Measurements from ENCODE around the gene BEST4.

Gene BEST4

DNA sequence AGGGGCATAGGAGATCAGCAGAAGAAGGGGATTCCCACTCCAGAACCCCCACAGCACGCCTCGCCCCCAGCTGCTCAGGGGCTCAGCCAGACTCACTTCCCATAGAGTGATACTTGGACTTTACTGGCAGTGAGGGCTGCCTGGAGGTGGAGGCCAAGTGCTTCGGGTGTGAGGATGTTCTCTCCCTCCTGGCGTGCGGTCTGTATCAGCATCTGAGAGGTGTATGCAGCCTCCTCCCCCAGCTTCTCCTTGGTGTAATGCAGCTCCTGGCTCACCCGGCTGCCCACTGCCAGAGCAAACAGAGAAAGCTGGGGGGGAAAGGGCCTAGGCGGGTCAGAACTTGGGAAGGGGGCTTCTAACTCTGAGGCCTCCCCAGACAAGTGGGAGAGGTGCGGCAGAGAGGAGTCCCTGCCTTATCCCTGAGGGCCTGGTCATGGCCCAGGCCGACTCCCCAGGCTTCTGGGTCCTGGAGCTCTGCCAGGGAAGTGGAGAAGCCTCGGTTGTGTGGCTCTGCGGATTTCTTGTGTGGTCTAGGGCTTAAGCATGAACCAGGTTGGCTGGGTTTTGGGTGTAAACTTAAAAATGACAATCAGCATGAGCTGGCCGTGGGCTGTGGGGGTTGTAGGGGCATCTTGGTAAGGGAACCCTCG is 44.2 kb upstream of the BEST4 start:
- TF ChIP-seq CTCF (IDR thresholded peaks at IDR 0.05; ENCODE audit: insufficient read depth, low read length) (no peak), SPI1 (IDR thresholded peaks at IDR 0.05; ENCODE audit: borderline replicate concordance, low read depth) (no peak), GABPA (IDR thresholded peaks at IDR 0.05; ENCODE audit: low read depth) (no peak), REST (IDR thresholded peaks at IDR 0.05; ENCODE audit: insufficient replicate concordance, low read depth) (no peak), POLR2AphosphoS5 (IDR thresholded peaks at IDR 0.05; ENCODE audit: low read depth) (no peak)
- Histone ChIP-seq H3K27me3 (ENCODE audit: insufficient read depth, poor library complexity, severe bottlenecking) (no peaks in the 10 kb centered on the region), H3K4me3 (replicated peaks; ENCODE audit: insufficient read depth, low read length) (no peak overlapping the region), H3K27ac (replicated peaks) (no peak overlapping the region)
- no peak for DNase-seq (ENCODE audit: low read depth in 1 of 2, low spot score in 1 of 2)

- peak overlapping the region; percentile 76 for H3K27ac ChIP-seq (replicated peaks)
- H3K27me3 ChIP-seq (ENCODE audit: insufficient read depth, poor library complexity, severe bottlenecking) = no peaks in the 10 kb centered on the region
- no peak for TF ChIP-seq GABPA (IDR thresholded peaks at IDR 0.05; ENCODE audit: low read depth)
- DNase-seq (ENCODE audit: low read depth in 1 of 2, low spot score in 1 of 2) = no peak
- no peak overlapping the region for H3K4me3 ChIP-seq (replicated peaks; ENCODE audit: insufficient read depth, low read length)
These were observed 43.5 kb upstream of the BEST4 start for GRCh38 chr1:44831516-44831915.

DNA sequence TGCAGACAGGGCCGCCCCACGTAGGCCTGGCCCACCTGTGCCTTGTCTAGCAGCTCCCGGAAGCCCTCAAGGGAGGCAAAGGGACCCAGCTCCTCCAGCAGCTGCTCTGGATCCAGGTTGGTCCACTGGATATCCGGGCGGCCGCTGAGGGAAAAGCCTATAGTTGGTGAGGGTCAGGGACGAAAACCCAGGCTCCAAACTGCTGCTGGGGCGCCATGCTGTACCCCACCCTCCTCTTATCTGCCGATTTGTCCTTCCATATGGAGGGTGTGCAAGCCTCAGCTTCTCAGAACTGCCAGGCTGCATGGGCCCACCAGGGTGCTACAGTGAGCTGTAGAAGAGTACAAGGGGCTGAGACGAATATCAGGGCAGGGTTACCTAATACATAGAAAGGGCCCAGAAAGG is 42.9 kb upstream of the BEST4 start:
- Histone ChIP-seq H3K27me3 (ENCODE audit: insufficient read depth, poor library complexity, severe bottlenecking) (no peaks in the 10 kb centered on the region), H3K27ac (replicated peaks) (peak overlapping the region; percentile 76), H3K4me3 (replicated peaks; ENCODE audit: insufficient read depth, low read length) (no peak overlapping the region)
- TF ChIP-seq SPI1 (IDR thresholded peaks at IDR 0.05; ENCODE audit: borderline replicate concordance, low read depth) (no peak), POLR2AphosphoS5 (IDR thresholded peaks at IDR 0.05; ENCODE audit: low read depth) (no peak), REST (IDR thresholded peaks at IDR 0.05; ENCODE audit: insufficient replicate concordance, low read depth) (no peak), CTCF (IDR thresholded peaks at IDR 0.05; ENCODE audit: insufficient read depth, low read length) (no peak), GABPA (IDR thresholded peaks at IDR 0.05; ENCODE audit: low read depth) (no peak)
- no peak for DNase-seq (ENCODE audit: low read depth in 1 of 2, low spot score in 1 of 2)

GRCh38 chr1:44829506-44830384 is 41.8 kb upstream of the BEST4 start:
- TF ChIP-seq CTCF (IDR thresholded peaks at IDR 0.05; ENCODE audit: insufficient read depth, low read length) (no peak), REST (IDR thresholded peaks at IDR 0.05; ENCODE audit: insufficient replicate concordance, low read depth) (no peak), POLR2AphosphoS5 (IDR thresholded peaks at IDR 0.05; ENCODE audit: low read depth) (peak; percentile 30; the same call in 1 of the 2 replicates), SPI1 (IDR thresholded peaks at IDR 0.05; ENCODE audit: borderline replicate concordance, low read depth) (no peak), GABPA (IDR thresholded peaks at IDR 0.05; ENCODE audit: low read depth) (no peak)
- no peak overlapping the region for H3K4me3 ChIP-seq (replicated peaks; ENCODE audit: insufficient read depth, low read length)
- DNase-seq (ENCODE audit: low read depth in 1 of 2, low spot score in 1 of 2) = peak in 1 of 2 experiments; percentile 64
- H3K27me3 ChIP-seq (ENCODE audit: insufficient read depth, poor library complexity, severe bottlenecking) = no peaks in the 10 kb centered on the region
- peak overlapping the region; percentile 76 for H3K27ac ChIP-seq (replicated peaks)

Data from HL-60 (cell line).